ENCODE results near the gene SLC35G3.
A peak's percentile ranks its signal among the peaks of the same experiment; 100 is the strongest.
"Not testable (repeated sequence)": the region's sequence is repeated elsewhere in the genome, so short reads cannot be mapped to it uniquely, and the experiment has no call there.

The SLC35G3 gene

DNA sequence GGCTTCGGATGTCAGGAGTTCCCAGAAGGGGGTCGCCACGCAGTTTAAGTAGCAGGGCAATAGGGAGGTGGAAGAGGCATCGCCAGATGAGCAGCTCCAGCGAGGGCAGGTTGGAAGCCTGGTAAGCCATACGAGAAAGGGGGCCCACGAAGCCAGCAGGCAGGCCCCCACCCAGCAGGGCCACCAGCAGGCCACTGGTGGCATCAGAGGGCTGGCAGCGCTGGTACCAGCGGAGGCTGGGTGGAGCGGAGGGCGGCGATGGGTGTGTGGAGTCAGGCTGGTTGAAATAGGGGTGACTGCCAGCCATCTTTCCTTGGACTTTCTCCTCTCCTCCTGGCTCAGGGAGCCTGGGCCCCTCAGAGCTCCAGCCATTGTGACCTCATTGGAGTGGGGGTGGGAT lies at the start of gene SLC35G3:
Gene SLC35G3 (minus strand): TSS at position 393 of the 400 bp plus-strand sequence. CDS start 86 bp downstream, at position 307.
- not testable (repeated sequence) for DNase-seq (ENCODE audit: low read depth)

DNA sequence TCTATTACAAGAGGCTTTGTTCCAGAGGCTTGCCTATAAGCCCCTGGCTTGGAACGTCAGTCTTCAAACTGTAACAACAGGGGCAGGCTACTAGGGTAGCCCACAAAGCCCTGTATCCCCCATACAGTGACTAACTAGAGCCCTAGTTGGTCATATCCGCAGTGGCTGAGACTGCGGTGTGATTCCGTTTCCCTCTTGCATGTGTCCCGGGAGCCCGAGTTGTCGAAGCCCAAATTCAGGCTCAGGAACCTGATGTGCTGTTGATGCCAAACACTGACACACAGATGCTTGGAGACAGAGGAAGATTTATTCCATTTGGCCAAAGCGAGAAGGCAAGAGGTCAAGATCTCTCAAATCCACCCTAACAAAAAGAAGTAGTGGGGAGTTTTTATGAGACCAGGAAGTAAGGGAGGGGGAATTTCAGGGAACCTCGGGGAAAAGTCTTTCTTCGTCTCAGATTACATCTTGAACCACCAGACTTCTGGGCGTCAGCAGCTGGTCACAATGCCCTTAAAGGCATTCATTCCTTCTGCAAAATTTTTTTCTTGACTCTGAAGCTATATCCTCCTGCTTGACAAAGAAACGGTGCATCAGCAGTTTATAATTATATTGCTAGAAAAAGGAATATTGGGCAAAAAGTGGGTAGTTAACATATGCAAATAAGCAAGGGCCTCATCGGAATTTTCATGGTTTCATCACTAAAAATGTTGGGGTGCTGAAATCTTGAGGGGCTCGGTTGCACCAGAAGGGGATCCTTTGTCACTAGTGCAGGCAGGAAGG lies 49.6 kb upstream of the SLC35G3 start:
- DNase-seq (ENCODE audit: low read depth) = peak; percentile 29

DNA sequence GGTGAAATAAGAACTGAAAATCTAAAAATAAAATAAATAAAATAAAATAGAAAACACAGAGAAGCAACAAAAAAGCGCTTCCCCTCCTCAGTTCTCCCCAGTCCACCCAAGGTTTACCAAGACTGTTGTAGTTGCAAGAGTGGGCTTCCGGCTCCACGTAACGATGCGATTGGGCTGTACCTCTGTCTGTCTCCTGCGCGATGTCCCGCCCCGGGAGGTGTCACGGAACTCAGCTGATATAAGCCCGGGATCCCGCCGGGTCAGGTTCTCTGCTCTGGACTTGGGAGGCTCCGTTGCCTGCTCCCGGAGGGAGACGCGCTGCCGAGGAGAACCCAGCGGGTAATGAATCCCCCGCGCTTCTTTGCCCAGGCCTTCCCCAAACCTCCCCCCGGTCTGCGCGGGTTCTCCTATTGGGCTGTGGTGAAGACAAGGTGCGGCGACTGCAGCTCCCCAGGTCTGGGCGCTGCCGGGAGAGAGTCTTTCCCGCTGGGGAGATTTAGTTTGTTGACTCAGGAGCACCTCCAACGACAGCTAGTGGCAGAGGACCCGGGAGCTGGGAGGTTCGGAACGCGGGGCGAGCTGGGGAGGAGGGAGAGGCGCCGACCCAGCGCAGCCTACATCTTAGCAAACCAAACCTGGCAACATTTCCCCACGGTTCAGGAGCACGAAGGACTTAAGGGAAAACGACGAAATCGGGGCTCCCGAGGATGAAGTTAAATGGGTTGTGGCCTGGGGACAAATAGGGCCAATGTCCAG lies 48.8 kb upstream of the SLC35G3 start, which contains the start of gene SLFN5:
Gene SLFN5 (plus strand): TSS at position 268 of the 756 bp plus-strand sequence. CDS start 15,619 bp downstream, outside the sequence.
- DNase-seq (ENCODE audit: low read depth) = peak; percentile 93

GRCh38 chr17:35242158-35242804 lies 48.1 kb upstream of the SLC35G3 start:
- DNase-seq (ENCODE audit: low read depth) = peak; percentile 71

- peak; percentile 24 for DNase-seq (ENCODE audit: low read depth)
Observed at GRCh38 chr17:35241520-35241919, 47.3 kb upstream of the SLC35G3 start.

DNA sequence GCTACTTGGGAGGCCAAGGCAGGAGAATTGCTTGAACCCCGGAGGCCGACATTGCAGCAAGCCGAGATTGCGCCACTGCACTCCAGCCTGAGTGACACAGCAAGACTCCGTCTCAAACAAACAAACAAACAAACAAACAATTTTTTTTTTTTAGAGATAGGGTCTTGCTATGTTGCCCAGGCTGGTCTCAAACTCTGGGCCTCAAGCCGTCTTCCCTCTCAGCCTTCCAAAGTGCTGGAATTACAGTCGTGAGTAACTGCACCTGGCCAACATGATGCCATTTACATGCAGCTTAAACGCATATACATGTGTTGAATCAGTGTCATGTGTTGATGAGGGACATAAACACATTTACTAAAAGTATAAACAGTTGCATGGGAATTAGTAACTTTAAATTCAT lies 46.7 kb upstream of the SLC35G3 start:
- DNase-seq (ENCODE audit: low read depth) = no peak

DNA sequence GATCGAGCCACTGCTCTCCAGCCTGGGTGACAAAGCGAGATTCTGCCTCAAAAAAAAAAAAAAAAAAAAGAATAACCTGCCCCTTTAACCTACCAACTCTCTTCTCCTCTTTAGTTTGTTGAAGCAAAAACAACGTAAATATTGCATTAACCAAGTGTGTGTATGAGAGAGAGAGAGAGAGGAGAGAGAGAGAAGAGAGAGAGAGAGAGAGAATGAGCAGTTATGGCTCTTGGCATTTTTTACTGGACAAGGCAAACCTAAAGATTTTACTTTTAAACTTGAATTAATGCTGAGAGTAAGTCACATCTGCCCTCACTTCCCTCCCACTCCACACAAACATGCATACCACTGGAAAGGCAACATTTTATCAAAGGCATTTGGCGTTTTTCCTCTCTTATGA lies 45.6 kb upstream of the SLC35G3 start:
- no peak for DNase-seq (ENCODE audit: low read depth)

DNA sequence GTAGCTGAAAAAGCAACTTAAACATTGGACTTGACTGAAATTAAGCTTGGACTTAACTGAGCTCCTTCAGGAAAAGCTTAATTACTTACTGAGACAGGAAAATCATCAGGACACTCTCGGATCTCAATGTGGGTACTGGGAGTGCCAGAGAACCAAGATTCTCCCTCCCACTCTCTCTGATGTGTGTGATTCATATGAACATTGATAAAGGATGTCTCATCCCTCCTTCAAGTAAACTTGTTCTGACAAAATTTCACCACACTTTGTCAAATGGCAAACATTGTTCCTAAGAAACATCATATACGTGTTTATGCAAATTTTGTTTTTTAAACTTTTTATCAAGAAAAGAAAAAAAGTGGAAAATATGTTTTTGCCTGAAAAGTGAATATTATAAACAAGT lies 44.6 kb upstream of the SLC35G3 start:
- no peak for DNase-seq (ENCODE audit: low read depth)

DNA sequence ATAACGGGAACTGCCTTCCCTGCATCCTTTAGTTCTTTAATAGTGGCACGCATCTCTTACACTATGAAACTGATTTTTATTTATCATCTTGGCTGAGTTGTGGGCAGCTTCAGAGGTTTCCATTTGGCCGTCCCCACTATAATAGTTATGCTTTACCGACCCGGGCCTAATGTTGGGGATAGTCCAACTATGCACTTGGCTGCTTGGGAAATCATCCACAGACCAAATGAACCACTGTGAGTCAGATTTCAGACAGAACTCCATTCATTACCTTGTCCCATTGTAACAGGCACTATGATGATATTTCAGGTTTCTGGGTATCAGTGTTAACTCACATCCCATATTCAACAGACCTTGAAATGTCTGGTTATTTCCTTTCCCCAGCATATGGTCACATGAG lies 42.6 kb upstream of the SLC35G3 start:
- no peak for DNase-seq (ENCODE audit: low read depth)

GRCh38 chr17:35235917-35236316 lies 41.7 kb upstream of the SLC35G3 start:
- DNase-seq (ENCODE audit: low read depth) = no peak

GRCh38 chr17:35235289-35235688 lies 41.1 kb upstream of the SLC35G3 start:
- DNase-seq (ENCODE audit: low read depth) = no peak

GRCh38 chr17:35234315-35234714 lies 40.1 kb upstream of the SLC35G3 start:
- not testable (repeated sequence) for DNase-seq (ENCODE audit: low read depth)

GRCh38 chr17:35229638-35230037 lies 35.4 kb upstream of the SLC35G3 start:
- no peak for DNase-seq (ENCODE audit: low read depth)

GRCh38 chr17:35227546-35227945 lies 33.4 kb upstream of the SLC35G3 start:
- no peak for DNase-seq (ENCODE audit: low read depth)

DNA sequence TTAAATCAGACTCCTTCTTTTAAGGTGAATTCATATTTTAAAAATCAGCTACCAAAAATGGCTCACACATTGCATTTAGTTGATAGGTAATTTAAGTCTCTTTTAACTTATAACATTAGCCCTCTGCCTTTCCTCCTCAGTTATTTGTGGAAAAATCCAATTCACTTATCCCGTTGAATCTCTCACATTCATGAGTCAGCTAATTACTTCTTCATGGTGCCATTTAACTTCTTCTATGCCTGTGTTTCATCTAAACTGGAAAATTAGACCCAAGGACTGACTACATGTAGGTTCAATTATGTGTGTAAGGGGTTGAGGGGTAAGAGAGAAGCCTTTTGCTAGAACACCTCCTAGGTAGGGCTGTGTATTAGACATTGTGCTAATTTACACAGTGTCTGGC lies 30.2 kb upstream of the SLC35G3 start:
- no peak for DNase-seq (ENCODE audit: low read depth)

DNA sequence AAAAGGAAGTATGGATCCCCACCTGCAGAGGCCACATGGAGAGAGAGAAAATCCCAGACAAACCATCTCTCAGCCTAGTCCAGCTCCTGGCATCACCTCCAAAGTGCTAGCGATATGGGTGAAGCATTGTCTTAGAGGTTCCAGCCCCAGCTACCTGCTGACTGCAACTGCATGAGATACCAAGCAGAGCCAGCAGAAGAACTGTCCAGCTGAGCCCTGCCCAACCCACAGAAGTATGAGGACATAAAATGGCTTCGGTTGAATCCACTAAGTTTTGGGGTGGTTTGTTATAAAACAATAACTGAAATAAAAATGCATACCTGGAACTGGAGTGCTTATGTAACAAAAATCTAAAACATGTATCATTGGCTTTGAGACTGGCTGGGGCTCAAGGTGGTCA lies 28.3 kb upstream of the SLC35G3 start:
- DNase-seq (ENCODE audit: low read depth) = no peak

DNA sequence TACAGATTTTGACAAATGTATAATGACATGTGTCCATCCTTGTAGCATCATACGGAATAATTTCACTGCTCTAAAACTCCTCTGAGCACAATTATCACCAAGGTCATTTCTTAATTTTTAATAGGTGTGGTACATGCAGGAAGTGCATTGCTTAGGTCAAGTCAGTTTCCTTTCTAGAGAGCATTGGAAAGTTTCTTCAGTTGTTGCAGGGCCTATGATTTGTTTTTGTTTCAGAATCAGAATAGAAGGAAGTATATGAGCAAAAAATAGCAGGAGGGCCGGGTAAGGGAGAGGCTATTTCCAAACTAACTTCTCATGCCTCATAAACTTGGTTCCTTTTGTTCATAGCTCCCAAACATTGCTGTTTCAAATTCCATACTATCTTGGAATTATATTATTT lies 24.7 kb upstream of the SLC35G3 start:
- no peak for DNase-seq (ENCODE audit: low read depth)

- DNase-seq (ENCODE audit: low read depth) = no peak
Observed at GRCh38 chr17:35217107-35217506, 22.9 kb upstream of the SLC35G3 start.

DNA sequence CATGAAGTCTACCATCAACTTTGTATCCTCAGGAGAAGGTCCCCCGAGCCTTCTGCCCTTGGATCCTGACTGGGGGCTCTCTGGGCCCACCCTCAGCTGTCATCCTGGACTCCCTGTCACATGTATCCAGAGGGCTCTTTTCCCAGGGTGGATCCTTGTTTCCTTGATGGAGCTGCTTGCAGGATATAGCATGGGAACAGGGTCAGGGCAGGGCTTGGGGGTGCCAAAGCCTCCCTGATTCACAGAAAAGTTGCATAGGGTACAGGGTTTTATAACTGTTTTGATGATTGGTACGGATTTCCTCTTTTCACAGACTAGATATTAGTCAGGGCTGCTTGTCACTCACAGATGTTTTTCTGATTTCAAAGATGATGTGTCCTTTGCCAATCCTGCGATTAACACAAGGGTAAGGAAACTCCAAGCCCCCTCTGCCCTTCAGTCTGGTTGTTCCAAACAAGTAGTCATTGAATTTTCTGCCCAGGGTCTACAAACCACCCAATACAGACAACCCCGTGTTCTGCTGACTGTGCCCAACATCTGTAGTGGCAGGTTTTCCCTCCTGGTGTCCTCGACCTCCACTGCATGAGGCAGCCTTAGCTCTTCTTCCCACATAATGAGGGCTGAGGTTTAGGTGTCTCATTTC lies 20.6 kb upstream of the SLC35G3 start:
- no peak for DNase-seq (ENCODE audit: low read depth)

- no peak for DNase-seq (ENCODE audit: low read depth)
Observed at GRCh38 chr17:35214192-35214591, 20.0 kb upstream of the SLC35G3 start.

GRCh38 chr17:35213412-35213940 lies 19.3 kb upstream of the SLC35G3 start:
- no peak for DNase-seq (ENCODE audit: low read depth)

DNA sequence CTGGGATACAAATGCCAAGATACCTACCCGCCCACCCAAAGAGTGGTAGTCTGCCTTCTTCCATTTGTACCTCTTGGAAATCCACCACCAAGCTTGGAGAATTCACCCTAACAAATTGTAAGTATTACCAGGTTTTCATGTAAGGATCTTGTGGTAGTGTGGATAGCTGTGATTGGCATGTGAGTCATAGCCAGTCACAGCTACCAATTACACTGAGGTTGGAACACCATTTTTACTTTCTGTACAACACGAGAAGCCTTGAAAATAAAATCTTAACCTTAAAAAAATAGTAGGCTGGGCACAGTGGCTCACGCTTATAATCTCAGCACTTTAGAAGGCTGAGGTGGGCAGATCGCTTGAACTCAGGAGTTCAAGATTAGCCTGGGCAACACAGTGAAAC lies 18.5 kb upstream of the SLC35G3 start:
- DNase-seq (ENCODE audit: low read depth) = no peak

All from activated T-cell treated with anti-CD3 and anti-CD28 coated beads for 1 hour (primary cell).